ENCODE data around the gene PANK4.

The PANK4 gene

DNA sequence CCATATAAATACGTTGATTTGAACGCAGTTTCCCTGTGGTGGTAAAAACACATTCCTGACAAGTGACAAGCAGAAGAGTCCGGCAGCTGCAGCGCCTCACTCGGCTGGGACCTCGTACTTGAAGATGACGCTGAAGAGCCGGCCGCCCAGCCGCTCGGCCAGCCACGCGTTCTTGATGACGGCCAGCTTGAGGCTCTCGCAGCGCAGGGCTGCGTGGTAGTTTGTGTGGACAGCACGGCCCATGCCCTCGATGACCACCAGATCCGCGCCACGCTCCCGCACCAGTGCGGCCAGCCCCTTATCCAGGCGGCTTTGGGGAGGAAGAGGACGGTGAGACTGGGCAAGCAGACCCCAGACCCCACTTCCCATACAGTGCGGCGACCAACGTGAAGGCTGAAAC lies 17.6 kb downstream of the PANK4 start:
- no peak for DNase-seq

DNA sequence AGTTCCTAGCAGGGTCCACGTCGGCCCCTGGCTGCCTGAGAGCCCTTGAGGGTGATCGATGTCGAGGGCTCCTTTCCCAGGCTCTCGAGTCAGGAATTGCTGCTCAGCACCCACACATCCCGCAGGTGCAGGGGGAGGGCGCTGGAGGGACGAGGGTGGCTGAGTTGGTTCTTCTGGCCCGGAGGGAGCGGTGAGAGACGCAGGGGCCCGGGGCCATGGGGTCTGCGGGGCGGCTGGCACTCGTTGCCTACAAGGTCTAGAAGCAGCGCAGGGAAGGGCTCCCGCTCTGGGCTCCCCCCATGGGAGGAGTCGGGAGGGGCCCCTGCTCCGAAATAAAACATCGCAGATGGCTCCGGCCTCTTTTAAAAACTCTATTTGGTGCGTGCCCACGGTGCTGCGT lies 18.2 kb downstream of the PANK4 start:
- no peak for DNase-seq

DNA sequence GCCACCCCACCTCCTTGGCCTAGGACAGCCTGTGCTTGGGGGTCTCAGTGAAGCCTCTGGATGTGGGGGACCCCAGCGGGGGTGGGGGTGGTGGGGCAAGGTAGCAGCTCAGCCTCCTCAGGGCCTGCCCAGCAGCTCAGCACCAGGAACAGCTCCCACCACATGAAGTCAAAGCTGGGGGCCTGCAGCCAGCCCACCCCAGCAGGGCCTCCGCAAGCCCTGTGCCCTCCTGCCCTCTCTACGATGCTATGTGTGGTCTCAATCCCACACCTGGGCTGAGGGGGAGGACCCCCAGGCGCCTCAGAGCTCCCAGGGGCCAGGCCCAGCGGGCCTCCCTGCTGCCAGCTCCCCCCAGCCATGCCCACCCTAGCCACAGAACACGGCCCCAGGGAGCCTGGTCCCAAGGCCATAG lies 18.6 kb downstream of the PANK4 start:
- no peak for DNase-seq

DNA sequence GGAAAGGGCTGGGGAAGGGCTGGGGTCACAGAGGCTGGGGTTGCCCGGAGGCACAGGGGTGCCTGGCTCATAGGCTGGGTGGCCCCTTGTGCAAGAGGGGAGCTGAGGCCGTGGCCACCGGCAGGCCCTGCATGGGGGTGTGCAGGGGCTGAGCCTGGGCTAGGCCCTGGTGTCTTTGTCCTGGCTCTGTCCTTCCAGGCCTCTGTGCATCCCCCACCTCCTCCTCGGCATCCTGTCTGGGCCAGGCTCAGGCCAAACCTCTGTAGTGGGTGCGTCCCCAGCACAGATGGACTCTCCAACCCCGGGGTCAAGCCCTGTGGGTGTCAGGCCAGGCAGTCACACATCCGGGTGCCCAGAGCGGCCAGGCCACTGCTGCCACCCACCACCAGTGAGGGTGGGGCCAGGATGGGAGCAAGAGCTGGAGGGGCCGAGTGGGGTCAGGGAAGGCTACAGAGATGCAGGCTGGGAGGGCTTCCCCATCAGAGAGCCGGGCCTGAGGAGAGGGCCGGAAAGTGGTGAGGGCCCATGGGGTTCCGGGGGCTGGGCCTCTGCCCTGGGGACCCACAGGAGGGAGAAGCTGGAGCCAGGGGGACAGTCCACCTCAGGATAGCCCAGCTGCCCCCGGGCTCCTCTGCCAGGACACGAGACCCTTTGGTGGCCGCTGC lies 19.4 kb downstream of the PANK4 start:
- DNase-seq: no peak

GRCh38 chr1:2506007-2506860 lies 20.2 kb downstream of the PANK4 start:
- no peak for DNase-seq

GRCh38 chr1:2505461-2505994 lies 20.9 kb downstream of the PANK4 start:
- no peak for DNase-seq

- DNase-seq: no peak
Observed at GRCh38 chr1:2504949-2505272, 21.5 kb downstream of the PANK4 start.

- DNase-seq: no peak
Observed at GRCh38 chr1:2504225-2504948, 22.0 kb downstream of the PANK4 start.

DNA sequence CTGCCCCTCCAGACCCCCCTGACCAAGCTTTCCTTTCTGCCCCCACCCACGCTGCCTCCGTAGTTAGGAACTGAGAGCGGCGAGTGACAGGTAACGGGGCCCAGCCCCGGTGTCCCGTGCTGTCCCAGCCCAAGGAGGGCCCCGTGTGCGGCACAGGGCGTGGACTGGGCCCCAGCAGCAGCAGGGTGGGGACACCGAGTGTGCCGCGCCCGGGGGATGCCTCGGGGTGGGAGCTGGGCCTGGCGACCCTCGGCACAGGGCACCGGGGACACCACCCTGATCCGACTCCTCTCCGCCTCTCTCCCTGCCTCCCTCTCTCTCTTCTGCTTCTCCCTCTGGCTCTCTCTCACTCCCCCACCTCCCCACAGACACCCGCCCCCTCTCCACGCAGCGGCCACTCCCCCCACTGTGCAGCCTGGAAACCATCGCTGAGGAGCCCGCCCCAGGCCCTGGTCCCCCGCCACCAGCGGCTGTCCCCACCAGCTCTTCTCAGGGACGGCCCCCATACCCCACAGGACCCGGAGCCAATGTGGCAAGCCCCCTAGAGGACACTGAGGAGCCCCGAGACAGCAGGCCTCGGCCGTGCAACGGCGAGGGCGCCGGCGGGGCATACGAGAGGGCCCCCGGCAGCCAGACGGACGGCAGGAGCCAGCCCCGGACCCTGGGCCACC lies 22.7 kb downstream of the PANK4 start:
- DNase-seq: no peak

GRCh38 chr1:2502661-2503553 lies 23.5 kb downstream of the PANK4 start:
- DNase-seq: no peak

DNA sequence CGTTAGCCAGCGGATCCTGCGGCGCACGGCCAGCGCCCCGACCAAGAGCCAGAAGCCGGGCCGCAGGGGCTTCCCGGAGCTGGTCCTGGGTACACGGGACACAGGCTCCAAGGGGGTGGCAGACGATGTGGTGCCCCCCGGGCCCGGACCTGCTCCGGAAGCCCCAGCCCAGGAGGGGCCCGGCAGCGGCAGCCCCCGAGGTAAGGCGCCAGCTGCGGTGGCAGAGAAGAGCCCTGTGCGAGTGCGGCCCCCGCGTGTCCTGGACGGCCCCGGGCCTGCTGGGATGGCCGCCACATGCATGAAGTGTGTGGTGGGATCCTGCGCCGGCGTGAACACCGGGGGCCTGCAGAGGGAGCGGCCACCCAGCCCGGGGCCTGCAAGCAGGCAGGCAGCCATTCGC lies 24.2 kb downstream of the PANK4 start:
- DNase-seq: no peak

GRCh38 chr1:2501820-2502119 lies 24.6 kb downstream of the PANK4 start:
- no peak for DNase-seq

- no peak for DNase-seq
Observed at GRCh38 chr1:2501041-2501819, 25.2 kb downstream of the PANK4 start.

GRCh38 chr1:2499986-2500596 lies 26.3 kb downstream of the PANK4 start:
- DNase-seq: no peak

DNA sequence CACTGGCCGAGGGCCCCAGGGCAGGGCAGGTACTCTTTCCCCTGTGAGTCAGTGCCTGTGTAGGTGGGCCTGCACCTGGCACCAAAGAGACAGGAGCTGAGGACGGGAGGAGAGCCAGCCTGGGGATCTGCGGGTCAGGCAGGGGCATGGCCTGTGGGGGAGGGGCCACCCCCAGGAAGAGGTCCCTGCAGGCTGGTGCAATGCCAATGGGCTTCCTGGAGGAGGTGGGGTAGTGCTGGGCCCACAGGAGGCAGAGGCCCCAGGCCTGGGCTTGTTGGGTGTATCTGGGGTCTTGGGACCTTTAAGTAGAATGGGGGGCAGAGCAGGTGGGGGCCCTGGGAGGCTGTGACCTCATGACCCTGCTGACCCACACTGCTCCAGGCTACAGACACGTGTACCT lies 27.1 kb downstream of the PANK4 start:
- no peak for DNase-seq

DNA sequence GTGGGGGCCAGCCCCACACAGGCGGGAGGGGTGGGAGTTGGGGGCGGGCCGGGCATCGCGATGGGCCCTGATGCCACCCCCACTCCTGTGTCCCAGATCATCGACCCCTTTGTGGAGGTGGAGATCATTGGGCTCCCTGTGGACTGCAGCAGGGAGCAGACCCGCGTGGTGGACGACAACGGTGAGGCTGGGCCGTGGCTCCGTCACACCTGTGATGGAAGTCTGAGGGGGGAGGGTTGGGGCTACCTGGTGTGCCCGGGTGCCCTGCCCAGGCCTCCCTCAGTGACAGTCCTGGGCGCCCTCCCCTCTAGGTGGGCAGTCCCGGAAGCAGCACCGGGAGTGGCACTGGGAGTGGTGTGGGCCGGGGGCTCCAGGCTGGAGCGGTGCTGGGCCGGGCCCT lies 27.7 kb downstream of the PANK4 start:
- DNase-seq: no peak

DNA sequence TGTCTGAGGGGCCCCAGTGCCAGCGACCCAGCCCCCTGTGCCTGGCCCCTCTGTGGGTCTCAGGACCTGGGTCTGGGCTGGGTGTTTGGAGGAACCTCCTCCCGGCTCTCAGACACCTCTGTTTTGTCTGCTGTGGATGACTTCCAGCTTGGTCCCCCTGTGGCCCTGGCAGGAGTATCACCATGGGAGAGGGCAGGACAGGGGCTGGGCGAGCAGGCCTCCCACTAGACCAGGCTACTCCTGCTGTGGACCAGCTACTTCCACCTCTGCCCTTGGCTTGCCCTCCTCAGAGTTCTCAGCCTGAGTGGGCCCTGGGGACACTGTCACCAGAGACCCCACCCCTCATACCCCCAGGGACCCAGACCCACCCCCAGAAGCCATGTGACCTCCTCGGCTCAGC lies 28.5 kb downstream of the PANK4 start:
- no peak for DNase-seq

- DNase-seq: no peak
Observed at GRCh38 chr1:2496746-2497145, 29.6 kb downstream of the PANK4 start.

DNA sequence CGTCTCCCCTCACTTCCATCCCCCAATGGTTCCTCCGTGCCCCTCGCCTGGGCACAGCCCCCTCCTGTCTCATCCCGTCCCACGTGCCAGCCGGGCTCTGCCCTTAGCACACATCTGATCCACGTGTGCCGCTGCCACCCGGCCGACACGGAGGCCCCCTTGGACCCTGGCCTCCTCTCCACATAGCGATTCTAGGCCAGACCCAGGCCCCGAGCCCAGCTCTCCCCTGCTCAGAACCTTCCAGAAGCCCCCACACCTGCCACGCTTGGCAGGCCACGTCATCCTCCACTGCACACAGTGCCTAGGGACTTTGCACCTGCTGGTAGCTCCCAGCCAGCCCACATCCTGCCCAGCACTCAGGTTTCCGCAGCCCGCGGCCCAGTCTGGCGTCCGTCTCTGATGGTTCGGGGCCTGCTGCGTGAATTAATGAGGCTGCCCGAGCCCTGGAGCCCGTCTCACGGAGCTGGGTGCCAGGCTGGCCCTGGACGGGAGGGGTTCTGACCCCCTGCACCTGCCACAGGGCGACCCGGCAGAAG lies 30.2 kb downstream of the PANK4 start:
- no peak for DNase-seq

DNA sequence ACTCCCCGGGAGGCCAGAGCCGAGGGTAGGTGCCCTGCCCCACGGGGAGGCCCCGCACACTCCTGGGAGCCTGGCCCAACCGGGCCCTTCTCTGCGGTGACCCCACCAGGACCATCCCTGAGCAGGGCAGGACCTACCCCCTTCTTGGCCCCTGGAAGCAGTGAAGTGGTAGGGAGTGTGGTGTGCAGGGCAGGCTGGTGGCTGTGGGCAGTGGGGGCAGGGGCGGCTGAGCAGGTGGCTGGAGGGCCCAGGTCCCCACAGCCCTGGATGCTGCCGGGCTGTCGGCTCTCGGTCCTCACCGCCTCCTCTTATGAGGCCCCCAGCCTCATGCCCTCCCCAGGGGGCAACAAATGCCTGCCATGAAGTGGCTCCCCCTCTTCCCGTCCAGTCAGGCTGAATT lies 30.9 kb downstream of the PANK4 start:
- no peak for DNase-seq

- no peak for DNase-seq
Observed at GRCh38 chr1:2495026-2495425, 31.4 kb downstream of the PANK4 start.
